GM18526 (cell line): ENCODE measurements around the gene KAZN.

ENCODE experiments used
- POLR2A ChIP-seq: IDR thresholded peaks from 3 replicates; pipeline ENCODE4 v1.6.1; 2011; ENCODE audit not compliant: insufficient read length; ENCODE audit errors: extremely low read depth

KAZN gene

DNA sequence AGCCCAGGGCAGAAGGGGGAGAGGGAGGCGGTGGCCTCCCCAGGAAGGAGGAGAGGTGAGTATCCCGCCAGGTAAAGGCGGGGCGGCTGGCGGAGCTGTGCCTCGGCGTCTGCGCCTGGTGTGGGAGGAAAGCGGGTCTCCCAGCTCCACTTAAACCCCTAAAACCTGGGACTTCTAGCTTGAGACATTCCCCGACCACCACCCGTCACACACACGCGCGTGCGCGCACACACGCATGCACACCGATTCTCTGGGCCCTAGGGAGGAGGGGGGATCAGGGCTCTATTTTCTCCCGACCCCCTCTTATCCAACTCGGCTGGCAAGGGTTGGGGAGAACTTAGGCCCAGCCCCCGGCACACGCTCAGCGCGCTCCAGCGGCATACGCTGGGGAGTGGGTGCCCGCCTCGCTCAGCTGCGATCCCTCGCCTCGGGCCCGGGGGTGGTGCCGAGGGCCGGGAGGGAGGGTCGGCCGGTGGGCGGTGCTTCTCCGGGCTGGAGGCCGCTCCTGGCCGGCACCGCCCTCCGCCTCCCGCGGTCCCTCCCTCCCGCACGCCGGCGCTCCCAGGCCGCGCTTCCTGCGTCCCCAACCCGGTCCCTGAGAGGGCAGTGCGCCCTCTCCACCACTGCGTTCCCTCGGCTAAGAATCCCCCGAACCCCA is 554.8 kb downstream of the KAZN start, which contains the start of gene TMEM51:
TMEM51 (plus strand) TSS at position 564 of the 658 bp plus-strand sequence. CDS start 61,341 bp downstream, outside the sequence.
- TF ChIP-seq POLR2A: no peak

- TF ChIP-seq POLR2A: no peak
Measured at GRCh38 chr1:15153842-15154479, 555.5 kb downstream of the KAZN start.

- no peak for TF ChIP-seq POLR2A
Measured at GRCh38 chr1:15154480-15155036, 556.1 kb downstream of the KAZN start.

DNA sequence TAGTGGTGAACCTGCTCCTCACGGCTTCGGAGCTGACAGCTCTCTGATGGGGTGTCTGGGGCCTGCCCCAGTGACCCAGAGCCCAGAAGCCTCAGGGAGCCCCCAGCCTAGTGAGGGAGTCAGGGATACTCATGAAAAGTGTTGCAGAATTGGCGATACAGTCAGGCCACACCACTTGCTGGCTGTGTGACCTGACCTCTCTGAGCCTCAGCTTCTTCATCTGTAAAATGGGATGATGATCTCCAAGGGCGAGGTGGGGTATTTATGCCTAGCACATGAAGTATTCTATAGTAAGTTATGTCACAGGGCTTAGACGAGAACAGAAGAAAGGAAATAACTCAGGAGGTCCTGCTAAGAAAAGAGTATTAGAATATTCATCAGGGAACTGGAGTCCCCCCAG is 556.7 kb downstream of the KAZN start:
- no peak for TF ChIP-seq POLR2A

GRCh38 chr1:15155888-15156741 is 557.6 kb downstream of the KAZN start:
- TF ChIP-seq POLR2A: no peak

DNA sequence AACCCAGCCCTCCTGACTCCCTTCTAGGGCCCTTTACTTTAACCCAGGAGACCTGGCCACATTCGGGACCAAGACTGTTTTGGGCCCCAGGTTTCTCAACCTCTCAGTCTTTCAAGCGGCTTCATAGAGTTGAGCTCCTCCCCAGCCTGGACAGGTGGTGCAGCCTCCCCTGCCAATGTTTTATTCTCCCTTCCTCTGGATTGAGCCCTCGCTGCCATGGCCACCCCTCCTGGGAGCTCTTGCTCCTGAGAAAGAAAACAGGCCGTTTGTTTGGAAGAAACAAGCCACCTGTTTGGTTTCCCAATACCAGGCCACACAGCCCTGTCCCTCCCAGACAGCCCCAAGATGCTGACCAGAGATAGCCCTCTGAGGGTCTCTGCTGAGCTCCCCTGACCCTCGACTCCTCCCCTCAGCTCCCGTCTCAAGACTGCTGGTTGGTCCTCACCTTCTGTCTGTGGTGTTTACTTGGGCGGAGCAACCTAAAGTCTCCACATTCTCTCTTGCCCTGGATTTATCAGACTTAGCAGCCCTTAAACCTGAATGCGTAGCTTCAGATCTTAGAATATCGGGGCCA is 558.4 kb downstream of the KAZN start:
- TF ChIP-seq POLR2A: no peak

- no peak for TF ChIP-seq POLR2A
Measured at GRCh38 chr1:15157524-15158399, 559.3 kb downstream of the KAZN start.

- TF ChIP-seq POLR2A: no peak
Measured at GRCh38 chr1:15158506-15159165, 560.2 kb downstream of the KAZN start.

DNA sequence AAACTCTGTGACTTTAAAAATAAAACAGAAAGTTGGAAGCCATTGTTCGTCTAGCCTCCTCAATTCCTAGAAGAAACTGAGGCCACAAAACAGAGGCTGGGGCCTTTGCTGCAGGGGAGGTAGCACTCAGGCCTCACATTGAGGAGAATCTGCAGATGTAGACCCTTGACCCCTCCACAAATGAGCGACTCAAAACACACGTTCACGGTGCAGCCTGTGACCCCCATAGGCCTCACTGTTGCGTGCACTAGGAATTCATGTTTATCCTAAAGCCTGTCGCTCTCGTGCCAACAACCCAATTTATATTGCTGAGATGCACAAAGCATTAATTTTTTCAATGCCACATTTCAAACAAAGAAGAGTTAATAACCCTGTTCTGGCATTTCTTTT is 560.7 kb downstream of the KAZN start:
- TF ChIP-seq POLR2A: no peak

DNA sequence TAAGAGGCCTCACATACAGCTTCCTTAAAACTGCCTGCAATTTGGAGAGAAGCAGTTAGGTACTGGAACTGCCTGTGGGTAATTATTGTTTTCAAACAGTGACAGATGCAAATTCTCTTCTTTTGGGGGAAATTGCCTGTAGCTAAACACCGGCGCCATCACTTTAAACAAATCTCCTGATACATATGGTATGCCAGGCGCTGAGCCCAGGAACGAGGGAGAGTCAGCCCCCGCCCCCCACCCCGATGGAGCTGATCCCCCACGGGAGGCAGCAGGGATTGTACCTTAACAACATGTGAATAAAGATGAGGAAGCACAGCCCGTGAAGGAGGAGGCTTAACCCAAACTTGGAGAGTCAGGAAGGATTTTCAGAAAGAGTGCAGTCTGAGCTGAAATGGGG is 562.1 kb downstream of the KAZN start:
- no peak for TF ChIP-seq POLR2A

DNA sequence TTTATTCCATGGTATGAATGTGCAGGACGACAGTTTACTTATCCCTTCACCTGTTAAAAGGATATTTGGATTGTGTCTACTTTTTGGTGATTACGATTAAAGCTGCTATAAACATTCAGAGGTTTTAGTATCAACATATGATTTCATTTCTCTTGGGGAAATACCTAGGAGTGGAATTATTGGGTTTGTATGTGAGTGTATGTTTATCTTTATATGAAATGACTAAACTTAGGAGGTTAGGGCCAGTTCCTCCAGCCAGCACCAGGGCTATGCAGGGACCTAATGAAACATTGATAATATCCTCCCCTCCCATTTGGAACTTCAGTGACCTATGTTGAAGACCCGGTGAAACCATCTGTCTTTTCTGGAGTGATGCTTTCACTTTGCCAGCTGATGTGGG is 568.9 kb downstream of the KAZN start:
- TF ChIP-seq POLR2A: no peak
